CD14-positive monocyte (primary cell): ENCODE measurements around the gene FRMD7. TPM values are rescaled to one million over a fixed set of nuclear protein-coding genes. Genes with fewer than 3 reads are reported as not detected.

Experiments used
- DNase-seq, 3 donors: peaks; one replicate each; pipeline ENCODE4 v3.0.0-alpha.2; 2011 to 2022
- H2AFZ ChIP-seq: 2 replicates; pipeline ENCODE4 v1.6.0; 2012; ENCODE audit warnings: mild to moderate bottlenecking, low read depth, low read length, inconsistent platforms; ENCODE audit not compliant: insufficient read depth, poor library complexity, severe bottlenecking
- H3K27ac ChIP-seq, 2 donors: 1 replicate in 1 of 2; 2 replicates in 1 of 2; pipeline ENCODE4 v1.5.1; 2012 to 2013; ENCODE audit warnings: low read length in 2 of 2, control low read depth in 1 of 2, inconsistent platforms in 1 of 2, low read depth in 1 of 2, mild to moderate bottlenecking in 1 of 2
- H3K27me3 ChIP-seq, 2 donors: one replicate each; pipeline versions ENCODE4 v1.6.0 to v1.6.1; 2011 to 2013; ENCODE audit warnings: low read length in 2 of 2; ENCODE audit not compliant: control insufficient read depth in 2 of 2, insufficient read depth in 2 of 2
- H3K36me3 ChIP-seq, 2 donors: replicated peaks in 1 of 2; 1 replicate in 1 of 2; 2 replicates in 1 of 2; pipeline versions ENCODE4 v1.5.1 to v1.6.1; 2012 to 2013; ENCODE audit warnings: low read length in 2 of 2, control low read depth in 1 of 2, inconsistent platforms in 1 of 2, mild to moderate bottlenecking in 1 of 2; ENCODE audit not compliant: insufficient read depth in 2 of 2, control insufficient read depth in 1 of 2
- H3K4me1 ChIP-seq, 2 donors: 1 replicate in 1 of 2; 2 replicates in 1 of 2; pipeline versions ENCODE4 v1.5.1 to v1.6.1; 2012 to 2013; ENCODE audit warnings: low read length in 2 of 2, control low read depth in 1 of 2, inconsistent platforms in 1 of 2, mild to moderate bottlenecking in 1 of 2, moderate library complexity in 1 of 2; ENCODE audit not compliant: insufficient read depth in 2 of 2, control insufficient read depth in 1 of 2
- H3K4me2 ChIP-seq: replicated peaks from 2 replicates; pipeline ENCODE3; 2012; ENCODE audit warnings: low read length, moderate library complexity, mild to moderate bottlenecking; ENCODE audit not compliant: poor library complexity, severe bottlenecking; ENCODE audit errors: extremely low read depth
- H3K4me3 ChIP-seq, 3 experiments: fragments of 200-600 bp in 1 of 3; sonication (generic) in 1 of 3; replicated peaks in 1 of 3; 1 replicate in 2 of 3; 2 replicates in 1 of 3; pipeline ENCODE4 v1.5.1; 2011 to 2013; ENCODE audit warnings: low read length in 3 of 3, mild to moderate bottlenecking in 3 of 3, control low read depth in 2 of 3, low read depth in 2 of 3, inconsistent platforms in 1 of 3, moderate library complexity in 1 of 3
- H3K79me2 ChIP-seq: 2 replicates; pipeline ENCODE4 v1.6.0; 2012; ENCODE audit warnings: mild to moderate bottlenecking, control low read depth, inconsistent platforms, low read length, moderate library complexity; ENCODE audit not compliant: insufficient read depth
- H3K9ac ChIP-seq: 2 replicates; pipeline ENCODE4 v1.6.0; 2017; ENCODE audit warnings: low read length, mild to moderate bottlenecking; ENCODE audit not compliant: insufficient read depth, poor library complexity, severe bottlenecking
- H3K9me3 ChIP-seq, 2 donors: replicated peaks in 1 of 2; 1 replicate in 1 of 2; 2 replicates in 1 of 2; pipeline versions ENCODE4 v1.5.1 to v1.6.1; 2012 to 2013; ENCODE audit warnings: low read length in 2 of 2, control low read depth in 1 of 2; ENCODE audit not compliant: control insufficient read depth in 1 of 2, insufficient read depth in 1 of 2
- H4K20me1 ChIP-seq: 2 replicates; pipeline ENCODE4 v1.6.0; 2012; ENCODE audit warnings: mild to moderate bottlenecking, low read length, control low read depth, moderate library complexity; ENCODE audit not compliant: insufficient read depth
- H3K27ac Mint-ChIP-seq, 7 donors: one replicate each; pipeline ENCODE4 v1.8.0; 2020; ENCODE audit warnings: mild to moderate bottlenecking in 7 of 7, mixed read lengths in 7 of 7, moderate library complexity in 6 of 7, inconsistent platforms in 2 of 7
- H3K27me3 Mint-ChIP-seq, 3 donors: one replicate each; pipeline ENCODE4 v1.8.0; 2021 to 2022; ENCODE audit warnings: low read depth in 3 of 3, mild to moderate bottlenecking in 3 of 3, mixed read lengths in 3 of 3, moderate library complexity in 3 of 3, inconsistent platforms in 1 of 3
- H3K36me3 Mint-ChIP-seq, 2 donors: one replicate each; pipeline ENCODE4 v1.8.0; 2020; ENCODE audit warnings: mixed read lengths in 2 of 2, inconsistent platforms in 1 of 2, mild to moderate bottlenecking in 1 of 2
- H3K4me1 Mint-ChIP-seq: one replicate; pipeline ENCODE4 v1.8.0; 2020; ENCODE audit warnings: mild to moderate bottlenecking, mixed read lengths
- H3K4me3 Mint-ChIP-seq, 2 donors: one replicate each; pipeline ENCODE4 v1.8.0; 2020; ENCODE audit warnings: mild to moderate bottlenecking in 2 of 2, mixed read lengths in 2 of 2, moderate library complexity in 1 of 2
- H3K9me3 Mint-ChIP-seq, 7 donors: one replicate each; pipeline ENCODE4 v1.8.0; 2020 to 2022; ENCODE audit warnings: mixed read lengths in 7 of 7, mild to moderate bottlenecking in 6 of 7, moderate library complexity in 6 of 7, inconsistent platforms in 2 of 7
- WGBS: methylation state at CpG from one replicate; pipeline ENCODE4 v1.1.5; 2013; ENCODE audit warnings: missing lambda C conversion rate; ENCODE audit not compliant: insufficient coverage; 5-methylcytosine and 5-hydroxymethylcytosine counted together
- intact Hi-C, 2 donors: fragments of 100-400 bp; cut with micrococcal nuclease; formaldehyde crosslinking; loops; one replicate each; pipeline versions ENCODE4 v1.15.0 to v1.15.1; 2023
- polyA plus RNA-seq, 3 donors: library from polyadenylated mRNA; depleted of rRNA in 1 of 3; unstranded in 2 of 3; stranded (reverse) in 1 of 3; fragments of 300-500 nt in 2 of 3; fragments of >200 nt in 1 of 3; fragmentation: Illumina TruSeq in 2 of 3; gene quantifications; 1 replicate in 2 of 3; 2 replicates in 1 of 3; pipeline ENCODE4 v1.2.3, GENCODE V29; 2012 to 2021
- TF ChIP-seq, protein P1 (sequence below): fragments of 200-600 bp; IDR thresholded peaks from one replicate; pipeline ENCODE4 v1.8.0; 2022; ENCODE audit warnings: antibody characterized with exemption, mild to moderate bottlenecking

FRMD7 gene
- polyA plus RNA-seq, 3 donors, result not detected

DNA sequence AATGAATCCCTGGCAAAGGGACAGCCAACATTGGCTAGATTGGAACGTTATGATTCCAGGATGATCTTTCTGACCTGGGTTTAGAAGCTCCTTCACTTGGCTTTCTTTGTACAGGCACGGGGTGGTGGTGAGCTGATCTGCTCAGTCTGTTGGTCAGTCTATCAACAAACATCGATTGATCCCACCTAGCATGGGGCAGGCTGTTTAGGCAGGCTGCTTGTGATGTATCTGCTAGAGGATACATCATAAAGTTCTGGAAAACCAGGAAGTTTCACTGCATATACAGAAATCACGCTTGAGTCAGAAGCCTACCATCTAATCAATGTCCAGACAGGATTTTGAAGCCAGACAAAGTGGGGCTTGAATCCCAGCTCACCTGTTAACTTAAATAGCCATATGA is 6.9 kb downstream of the FRMD7 start:
- DNase-seq, result no peak
- H2AFZ ChIP-seq, result no peak overlapping the region
- intact Hi-C loops, result no loop called here
- TF ChIP-seq, protein P1, sequence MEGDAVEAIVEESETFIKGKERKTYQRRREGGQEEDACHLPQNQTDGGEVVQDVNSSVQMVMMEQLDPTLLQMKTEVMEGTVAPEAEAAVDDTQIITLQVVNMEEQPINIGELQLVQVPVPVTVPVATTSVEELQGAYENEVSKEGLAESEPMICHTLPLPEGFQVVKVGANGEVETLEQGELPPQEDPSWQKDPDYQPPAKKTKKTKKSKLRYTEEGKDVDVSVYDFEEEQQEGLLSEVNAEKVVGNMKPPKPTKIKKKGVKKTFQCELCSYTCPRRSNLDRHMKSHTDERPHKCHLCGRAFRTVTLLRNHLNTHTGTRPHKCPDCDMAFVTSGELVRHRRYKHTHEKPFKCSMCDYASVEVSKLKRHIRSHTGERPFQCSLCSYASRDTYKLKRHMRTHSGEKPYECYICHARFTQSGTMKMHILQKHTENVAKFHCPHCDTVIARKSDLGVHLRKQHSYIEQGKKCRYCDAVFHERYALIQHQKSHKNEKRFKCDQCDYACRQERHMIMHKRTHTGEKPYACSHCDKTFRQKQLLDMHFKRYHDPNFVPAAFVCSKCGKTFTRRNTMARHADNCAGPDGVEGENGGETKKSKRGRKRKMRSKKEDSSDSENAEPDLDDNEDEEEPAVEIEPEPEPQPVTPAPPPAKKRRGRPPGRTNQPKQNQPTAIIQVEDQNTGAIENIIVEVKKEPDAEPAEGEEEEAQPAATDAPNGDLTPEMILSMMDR, result no peak
- H3K79me2 ChIP-seq, result no peaks in the 10 kb centered on the region
- no peak overlapping the region for H3K4me3 ChIP-seq
- no peak overlapping the region for H3K27ac ChIP-seq
- no peak overlapping the region for H3K4me2 ChIP-seq
- peaks cover 0 to 3% (median 0%) of the 10 kb centered on the region in 7 donors for H3K9me3 Mint-ChIP-seq
- H3K36me3 ChIP-seq, result no peaks in the 10 kb centered on the region
- H3K27ac Mint-ChIP-seq, result no peak overlapping the region
- no peaks in the 10 kb centered on the region for H3K4me1 ChIP-seq
- no peak overlapping the region for H3K9ac ChIP-seq
- H4K20me1 ChIP-seq, result no peaks in the 10 kb centered on the region
- peaks cover 0 to 7% of the 10 kb centered on the region in 2 donors for H3K27me3 ChIP-seq
- H3K36me3 Mint-ChIP-seq, result no peaks in the 10 kb centered on the region
- 100% methylated on average over 1 of the region's 4 CpGs for WGBS
- H3K9me3 ChIP-seq, result no peaks in the 10 kb centered on the region
- H3K27me3 Mint-ChIP-seq, result peaks cover 2 to 9% (median 2%) of the 10 kb centered on the region in 3 donors
- peaks cover 4% of the 10 kb centered on the region for H3K4me1 Mint-ChIP-seq
- no peak overlapping the region for H3K4me3 Mint-ChIP-seq

DNA sequence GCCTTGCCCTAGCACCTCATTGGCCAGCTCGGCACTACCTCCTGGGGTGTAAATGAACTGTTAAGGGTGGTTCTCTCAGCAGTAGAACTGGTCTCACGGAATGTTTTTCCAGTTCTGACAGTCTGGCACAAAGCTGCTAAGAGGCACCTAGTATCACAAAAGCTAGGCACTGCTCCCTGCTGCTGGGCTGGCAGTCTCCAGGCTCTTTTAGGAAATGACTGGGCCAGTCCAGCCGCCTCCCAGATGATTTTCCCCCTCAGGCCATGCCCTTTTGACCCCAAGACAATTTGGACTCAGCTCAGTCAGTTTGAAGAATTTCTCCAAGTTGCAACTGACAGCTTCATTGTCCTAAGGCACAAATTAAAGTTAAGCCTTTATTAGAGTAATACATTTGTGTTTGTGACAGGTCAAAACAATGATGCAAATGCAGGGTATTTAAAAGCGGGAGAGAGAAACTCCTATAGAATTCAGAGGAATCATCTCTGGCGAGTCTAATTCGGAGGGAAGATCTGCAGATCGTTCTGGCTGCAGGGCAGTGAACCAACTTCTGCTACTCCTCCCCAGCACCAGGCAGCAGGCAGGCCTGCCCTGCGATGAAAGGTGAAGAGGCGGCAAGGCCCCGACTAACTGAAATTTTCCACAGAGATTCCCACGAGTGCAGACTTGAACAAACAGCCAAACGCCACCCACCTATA is 7.9 kb downstream of the FRMD7 start:
- intact Hi-C loops, result no loop called here
- Histone ChIP-seq H3K4me2 (no peak overlapping the region), H3K9ac (no peak overlapping the region), H3K4me3 (no peak overlapping the region), H3K27ac (no peak overlapping the region), H4K20me1 (no peaks in the 10 kb centered on the region), H3K79me2 (no peaks in the 10 kb centered on the region), H3K9me3 (no peaks in the 10 kb centered on the region), H3K4me1 (no peaks in the 10 kb centered on the region), H3K27me3 (peaks cover 0 to 7% of the 10 kb centered on the region in 2 donors), H2AFZ (no peak overlapping the region), H3K36me3 (no peaks in the 10 kb centered on the region)
- Mint-ChIP-seq H3K4me1 (peaks cover 6% of the 10 kb centered on the region), H3K9me3 (peaks cover 0 to 3% (median 0%) of the 10 kb centered on the region in 7 donors), H3K36me3 (no peaks in the 10 kb centered on the region), H3K27me3 (peaks cover 2 to 9% (median 2%) of the 10 kb centered on the region in 3 donors), H3K4me3 (no peak overlapping the region), H3K27ac (no peak overlapping the region)
- TF ChIP-seq, protein P1, result no peak
- no peak for DNase-seq
- 100% methylated on average over 5 of the region's 12 CpGs for WGBS
